Ascending aorta (tissue), 2 donors: Measurements from ENCODE around the gene CSNK1G2. TPM values are rescaled to one million over a fixed set of nuclear protein-coding genes. Genes with fewer than 3 reads are reported as not detected.

Experiments used
- DNase-seq, 2 donors: peaks; one replicate each; pipeline ENCODE4 v3.0.0-alpha.2; 2019; ENCODE audit warnings: low spot score in 2 of 2
- H3K27ac ChIP-seq, 2 donors: fragments of 200-600 bp; sonication (generic); one replicate each; pipeline ENCODE4 v1.5.1; 2016 to 2017; ENCODE audit warnings: mild to moderate bottlenecking in 1 of 2
- H3K27me3 ChIP-seq: fragments of 200-600 bp; sonication (generic); one replicate; pipeline ENCODE4 v1.5.1; 2017
- H3K36me3 ChIP-seq, 2 donors: fragments of 200-600 bp; sonication (generic); one replicate each; pipeline ENCODE4 v1.5.1; 2016
- H3K4me1 ChIP-seq, 2 donors: fragments of 200-600 bp; sonication (generic); one replicate each; pipeline ENCODE4 v1.5.1; 2016 to 2017; ENCODE audit warnings: mild to moderate bottlenecking in 1 of 2
- H3K4me3 ChIP-seq, 2 donors: fragments of 200-600 bp; sonication (generic); one replicate each; pipeline ENCODE4 v1.5.1; 2016 to 2017; ENCODE audit warnings: mild to moderate bottlenecking in 1 of 2
- H3K9me3 ChIP-seq, 2 donors: fragments of 200-600 bp; sonication (generic); one replicate each; pipeline ENCODE4 v1.5.1; 2016
- CTCF ChIP-seq, 3 experiments: fragments of 200-600 bp in 2 of 3; fragments of 450-650 bp in 1 of 3; sonication (generic) in 2 of 3; IDR thresholded peaks; one replicate each; pipeline ENCODE4 v1.5.1; 2016 to 2019; ENCODE audit warnings: antibody characterized with exemption in 3 of 3, mild to moderate bottlenecking in 1 of 3, moderate library complexity in 1 of 3
- intact Hi-C: fragments of 100-400 bp; cut with DNase I; formaldehyde crosslinking; loops from one replicate; pipeline ENCODE4 v1.15.1; 2023
- total RNA-seq: library from RNA; depleted of rRNA; stranded (reverse); fragments of >200 nt; gene quantifications from one replicate; pipeline ENCODE4 v1.1.0, GENCODE V29; 2016

The CSNK1G2 gene
- total RNA-seq, 1 donor from 2014 or later: 79.6 TPM

DNA sequence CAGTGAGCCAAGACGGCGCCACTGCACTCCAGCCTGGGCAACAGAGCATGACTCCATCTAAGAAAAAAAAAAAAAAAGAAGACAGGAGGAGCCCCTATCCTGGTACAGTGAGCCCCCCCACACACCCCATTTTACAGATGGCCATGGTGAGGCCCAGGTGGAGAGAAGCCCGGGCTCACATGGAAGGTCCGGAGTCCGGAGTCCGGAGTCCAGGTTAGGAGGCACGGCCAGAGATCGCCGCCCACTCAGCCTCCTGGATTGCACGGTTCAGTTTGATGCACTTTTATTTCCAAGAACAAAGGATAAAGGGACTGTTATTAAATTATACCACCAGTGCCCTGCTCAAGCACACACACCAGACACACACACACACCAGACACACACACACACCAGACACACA, 85.8 kb downstream of the CSNK1G2 start:
- no peak for DNase-seq
- H3K27me3 ChIP-seq: no peaks in the 10 kb centered on the region
- H3K36me3 ChIP-seq: no peaks in the 10 kb centered on the region
- intact Hi-C loops: no loop called here
- H3K27ac ChIP-seq: peak overlapping the region in 1 of 2 donors; percentile 20
- H3K4me1 ChIP-seq: peaks cover 0 to 5% of the 10 kb centered on the region in 2 donors
- no peak for TF ChIP-seq CTCF (IDR thresholded peaks at IDR 0.05)
- H3K4me3 ChIP-seq: no peak overlapping the region
- H3K9me3 ChIP-seq: peaks cover 0 to 4% of the 10 kb centered on the region in 2 donors

- H3K27ac ChIP-seq: peak overlapping the region in 1 of 2 donors; percentile 20
- TF ChIP-seq CTCF (IDR thresholded peaks at IDR 0.05): no peak
These were observed 86.4 kb downstream of the CSNK1G2 start for GRCh38 chr19:2027361-2027760.

More at GRCh38 chr19:2027361-2027760, 86.4 kb downstream of the CSNK1G2 start:
- Histone ChIP-seq H3K9me3 (peaks cover 0 to 4% of the 10 kb centered on the region in 2 donors), H3K36me3 (no peaks in the 10 kb centered on the region), H3K27me3 (no peaks in the 10 kb centered on the region), H3K4me1 (peaks cover 0 to 10% of the 10 kb centered on the region in 2 donors), H3K4me3 (no peak overlapping the region)
- peak in 1 of 2 donors; percentile 66 for DNase-seq
- intact Hi-C loops: no loop called here

Other genes starting within 250 kb of the CSNK1G2 start
- not detected for gene ONECUT3, start 187.7 kb upstream of the CSNK1G2 start, total RNA-seq
- 0.11 TPM for gene ATP8B3, start 128.9 kb upstream of the CSNK1G2 start, total RNA-seq
- gene REXO1, start 92.7 kb upstream of the CSNK1G2 start, total RNA-seq: 45.1 TPM
- gene KLF16, start 77.6 kb upstream of the CSNK1G2 start, total RNA-seq: 15.2 TPM
- gene ABHD17A, start 55.7 kb upstream of the CSNK1G2 start, total RNA-seq: 278 TPM
- gene ADAT3, start 35.8 kb upstream of the CSNK1G2 start, total RNA-seq: 18.4 TPM
- gene SCAMP4, start 35.8 kb upstream of the CSNK1G2 start, total RNA-seq: 322 TPM
- gene BTBD2, start 74.5 kb downstream of the CSNK1G2 start, total RNA-seq: 90.1 TPM
- gene MKNK2, start 110.1 kb downstream of the CSNK1G2 start, total RNA-seq: 228 TPM
- gene MOB3A, start 155.2 kb downstream of the CSNK1G2 start, total RNA-seq: 44.4 TPM
- not detected for gene IZUMO4, start 155.7 kb downstream of the CSNK1G2 start, total RNA-seq
- 98.8 TPM for gene AP3D1, start 210.4 kb downstream of the CSNK1G2 start, total RNA-seq
- 156 TPM for gene DOT1L, start 222.8 kb downstream of the CSNK1G2 start, total RNA-seq